Neural progenitor cell (in vitro differentiated cells): ENCODE measurements around the gene NSRP1. TPM values are rescaled to one million over a fixed set of nuclear protein-coding genes. Genes with fewer than 3 reads are reported as not detected.

Experiments
- DNase-seq: peaks from one replicate; pipeline ENCODE4 v3.0.0-alpha.2; 2016; ENCODE audit warnings: low spot score
- H2AFZ ChIP-seq: fragments of 200-600 bp; sonication (generic); replicated peaks from 2 replicates; pipeline ENCODE4 v1.6.1; 2016; ENCODE audit warnings: antibody characterized with exemption
- H3F3A ChIP-seq: fragments of 200-600 bp; sonication (generic); 2 replicates; pipeline ENCODE4 v1.6.1; 2016; ENCODE audit warnings: antibody characterized with exemption, low read depth
- H3K27ac ChIP-seq: fragments of 200-600 bp; sonication (generic); 2 replicates; pipeline ENCODE4 v1.5.1; 2016; ENCODE audit warnings: mild to moderate bottlenecking
- H3K27me3 ChIP-seq: fragments of 200-600 bp; sonication (generic); 2 replicates; pipeline ENCODE4 v1.6.1; 2016; ENCODE audit warnings: mild to moderate bottlenecking, moderate library complexity
- H3K36me3 ChIP-seq: fragments of 200-600 bp; sonication (generic); 2 replicates; pipeline ENCODE4 v1.5.1; 2016
- H3K4me1 ChIP-seq: fragments of 200-600 bp; sonication (generic); 2 replicates; pipeline ENCODE4 v1.6.1; 2016; ENCODE audit warnings: mixed run types
- H3K4me2 ChIP-seq: fragments of 200-600 bp; sonication (generic); 2 replicates; pipeline ENCODE4 v1.6.1; 2016
- H3K4me3 ChIP-seq: fragments of 200-600 bp; sonication (generic); 2 replicates; pipeline ENCODE4 v1.5.1; 2016
- H3K79me2 ChIP-seq: fragments of 200-600 bp; sonication (generic); 2 replicates; pipeline ENCODE4 v1.6.1; 2016; ENCODE audit warnings: low read depth
- H3K9ac ChIP-seq: fragments of 200-600 bp; sonication (generic); 2 replicates; pipeline ENCODE4 v1.6.1; 2016
- H3K9me3 ChIP-seq: fragments of 200-600 bp; sonication (generic); 2 replicates; pipeline ENCODE4 v1.5.1; 2016; ENCODE audit warnings: low read depth
- H4K20me1 ChIP-seq: fragments of 200-600 bp; sonication (generic); 2 replicates; pipeline ENCODE4 v1.6.1; 2016; ENCODE audit warnings: low read depth
- H3K27ac Mint-ChIP-seq: 3 replicates; pipeline ENCODE4 v1.8.0; 2021; ENCODE audit warnings: mixed read lengths
- H3K27me3 Mint-ChIP-seq: 2 replicates; pipeline ENCODE4 v1.8.0; 2022; ENCODE audit warnings: low read depth, mild to moderate bottlenecking, inconsistent platforms, moderate library complexity, mixed read lengths; ENCODE audit not compliant: insufficient read depth
- H3K36me3 Mint-ChIP-seq: 3 replicates; pipeline ENCODE4 v1.8.0; 2021; ENCODE audit warnings: mixed read lengths
- H3K4me1 Mint-ChIP-seq: 3 replicates; pipeline ENCODE4 v1.8.0; 2021; ENCODE audit warnings: mixed read lengths
- H3K4me3 Mint-ChIP-seq: 3 replicates; pipeline ENCODE4 v1.8.0; 2021; ENCODE audit warnings: mild to moderate bottlenecking, moderate library complexity, mixed read lengths
- H3K9me3 Mint-ChIP-seq: 3 replicates; pipeline ENCODE4 v1.8.0; 2020; ENCODE audit warnings: mixed read lengths
- EZH2 ChIP-seq: fragments of 200-600 bp; sonication (generic); IDR thresholded peaks from 2 replicates; pipeline ENCODE4 v1.6.1; 2017; ENCODE audit warnings: antibody characterized with exemption, mild to moderate bottlenecking, moderate library complexity
- EZH2phosphoT487 ChIP-seq: fragments of 200-600 bp; sonication (generic); IDR thresholded peaks from 2 replicates; pipeline ENCODE4 v1.6.1; 2017; ENCODE audit warnings: antibody characterized with exemption
- total RNA-seq: library from RNA; depleted of rRNA; stranded (reverse); fragments of >200 nt; gene quantifications from 2 replicates; pipeline ENCODE4 v1.2.3, GENCODE V29; 2015; ENCODE audit warnings: low replicate concordance
- TF ChIP-seq, protein P1 (sequence below): fragments of 200-600 bp; sonication (generic); IDR thresholded peaks from 2 replicates; pipeline ENCODE4 v1.5.1; 2017; ENCODE audit warnings: antibody characterized with exemption, mild to moderate bottlenecking

NSRP1 gene
- total RNA-seq, 1 donor from 2014 or later: 14.8 TPM

- Mint-ChIP-seq H3K27me3 (peaks cover 33% of the 10 kb centered on the region), H3K9me3 (peaks cover 4% of the 10 kb centered on the region), H3K4me1 (peaks cover 31% of the 10 kb centered on the region), H3K36me3 (no peaks in the 10 kb centered on the region), H3K4me3 (no peak overlapping the region), H3K27ac (no peak overlapping the region)
- Histone ChIP-seq H3K27me3 (no peaks in the 10 kb centered on the region), H3K9me3 (no peaks in the 10 kb centered on the region), H4K20me1 (no peaks in the 10 kb centered on the region), H3K79me2 (no peaks in the 10 kb centered on the region), H3K27ac (no peak overlapping the region), H3K4me3 (no peak overlapping the region), H3K9ac (no peak overlapping the region), H3K36me3 (no peaks in the 10 kb centered on the region), H3K4me2 (no peak overlapping the region), H3F3A (peaks cover 13% of the 10 kb centered on the region), H3K4me1 (peaks cover 25% of the 10 kb centered on the region), H2AFZ (no peak overlapping the region)
- TF ChIP-seq EZH2phosphoT487: no peak
- TF ChIP-seq, protein P1, sequence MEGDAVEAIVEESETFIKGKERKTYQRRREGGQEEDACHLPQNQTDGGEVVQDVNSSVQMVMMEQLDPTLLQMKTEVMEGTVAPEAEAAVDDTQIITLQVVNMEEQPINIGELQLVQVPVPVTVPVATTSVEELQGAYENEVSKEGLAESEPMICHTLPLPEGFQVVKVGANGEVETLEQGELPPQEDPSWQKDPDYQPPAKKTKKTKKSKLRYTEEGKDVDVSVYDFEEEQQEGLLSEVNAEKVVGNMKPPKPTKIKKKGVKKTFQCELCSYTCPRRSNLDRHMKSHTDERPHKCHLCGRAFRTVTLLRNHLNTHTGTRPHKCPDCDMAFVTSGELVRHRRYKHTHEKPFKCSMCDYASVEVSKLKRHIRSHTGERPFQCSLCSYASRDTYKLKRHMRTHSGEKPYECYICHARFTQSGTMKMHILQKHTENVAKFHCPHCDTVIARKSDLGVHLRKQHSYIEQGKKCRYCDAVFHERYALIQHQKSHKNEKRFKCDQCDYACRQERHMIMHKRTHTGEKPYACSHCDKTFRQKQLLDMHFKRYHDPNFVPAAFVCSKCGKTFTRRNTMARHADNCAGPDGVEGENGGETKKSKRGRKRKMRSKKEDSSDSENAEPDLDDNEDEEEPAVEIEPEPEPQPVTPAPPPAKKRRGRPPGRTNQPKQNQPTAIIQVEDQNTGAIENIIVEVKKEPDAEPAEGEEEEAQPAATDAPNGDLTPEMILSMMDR: no peak
- no peak for TF ChIP-seq EZH2
- DNase-seq: no peak
Measured at GRCh38 chr17:30218799-30219198, 102.2 kb downstream of the NSRP1 start.

GRCh38 chr17:30219315-30219714 is 102.7 kb downstream of the NSRP1 start:
- H3K27ac Mint-ChIP-seq: no peak overlapping the region
- peaks cover 4% of the 10 kb centered on the region for H3K9me3 Mint-ChIP-seq
- H3K9me3 ChIP-seq: no peaks in the 10 kb centered on the region

DNA sequence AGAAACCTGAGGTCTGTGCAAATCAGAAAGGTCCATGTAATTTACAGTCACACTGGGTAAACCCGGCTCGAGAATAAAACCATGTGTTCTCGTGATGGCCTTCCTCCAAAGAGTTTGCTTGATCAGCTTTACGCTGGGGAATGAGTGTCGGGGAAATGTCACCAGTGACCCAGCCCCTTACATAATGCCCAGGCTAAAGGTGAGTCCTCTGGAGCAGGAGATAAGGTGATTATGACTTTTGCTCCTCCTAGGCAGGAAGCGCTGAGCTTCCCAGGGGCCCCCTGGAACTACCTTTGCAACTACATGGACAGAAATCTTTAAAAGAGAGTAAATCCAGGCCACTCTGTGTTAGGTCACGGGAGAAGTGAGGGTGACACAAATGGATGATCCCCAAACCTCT is 103.2 kb downstream of the NSRP1 start:
- Histone ChIP-seq H3K27me3 (no peaks in the 10 kb centered on the region), H3K27ac (no peak overlapping the region), H3K4me1 (peaks cover 25% of the 10 kb centered on the region), H3K9ac (no peak overlapping the region), H3K9me3 (no peaks in the 10 kb centered on the region), H4K20me1 (no peaks in the 10 kb centered on the region), H3K4me2 (no peak overlapping the region), H3K79me2 (no peaks in the 10 kb centered on the region), H3K4me3 (no peak overlapping the region), H3K36me3 (no peaks in the 10 kb centered on the region), H2AFZ (no peak overlapping the region), H3F3A (peaks cover 13% of the 10 kb centered on the region)
- TF ChIP-seq EZH2 (no peak), EZH2phosphoT487 (no peak)
- TF ChIP-seq, protein P1: no peak
- peaks cover 33% of the 10 kb centered on the region for H3K27me3 Mint-ChIP-seq
- no peak for DNase-seq
- no peak overlapping the region for H3K4me3 Mint-ChIP-seq
- no peaks in the 10 kb centered on the region for H3K36me3 Mint-ChIP-seq
- H3K27ac Mint-ChIP-seq: no peak overlapping the region
- H3K9me3 Mint-ChIP-seq: peaks cover 4% of the 10 kb centered on the region
- H3K4me1 Mint-ChIP-seq: peaks cover 35% of the 10 kb centered on the region

More at GRCh38 chr17:30219315-30219714, 102.7 kb downstream of the NSRP1 start:
- no peak overlapping the region for H2AFZ ChIP-seq
- no peak overlapping the region for H3K27ac ChIP-seq
- no peaks in the 10 kb centered on the region for H3K36me3 Mint-ChIP-seq
- H3K79me2 ChIP-seq: no peaks in the 10 kb centered on the region
- DNase-seq: no peak
- peaks cover 31% of the 10 kb centered on the region for H3K4me1 Mint-ChIP-seq
- peaks cover 13% of the 10 kb centered on the region for H3F3A ChIP-seq
- H4K20me1 ChIP-seq: no peaks in the 10 kb centered on the region
- H3K4me1 ChIP-seq: peaks cover 25% of the 10 kb centered on the region
- no peaks in the 10 kb centered on the region for H3K36me3 ChIP-seq
- no peaks in the 10 kb centered on the region for H3K27me3 ChIP-seq
- H3K9ac ChIP-seq: no peak overlapping the region
- H3K4me2 ChIP-seq: no peak overlapping the region
- no peak overlapping the region for H3K4me3 ChIP-seq
- H3K27me3 Mint-ChIP-seq: peaks cover 33% of the 10 kb centered on the region
- TF ChIP-seq EZH2phosphoT487: no peak
- TF ChIP-seq, protein P1: no peak
- H3K4me3 Mint-ChIP-seq: no peak overlapping the region

DNA sequence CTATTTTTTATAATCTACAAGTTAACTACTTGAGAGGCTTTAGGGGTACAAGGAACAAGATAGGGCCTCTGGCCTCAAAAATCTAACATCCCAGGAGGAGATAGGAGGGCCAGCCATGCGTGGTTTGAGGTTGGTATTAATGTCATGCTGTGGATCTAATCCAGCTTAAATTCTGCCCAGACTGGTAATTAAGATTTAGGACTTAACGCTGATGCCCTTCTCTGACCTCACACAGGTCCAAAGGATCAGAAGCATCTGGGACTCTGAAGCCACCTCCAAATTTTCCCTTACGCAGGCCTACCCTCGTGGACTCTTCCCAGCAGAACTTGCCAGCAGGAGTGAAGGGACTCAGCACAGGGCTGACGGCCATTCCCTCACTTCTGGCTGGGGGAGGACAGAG is 103.8 kb downstream of the NSRP1 start:
- peak overlapping the region; percentile 35 for H3K4me3 Mint-ChIP-seq
- TF ChIP-seq EZH2 (no peak), EZH2phosphoT487 (no peak)
- TF ChIP-seq, protein P1: no peak

More for the DNA sequence above, 103.8 kb downstream of the NSRP1 start:
- no peak overlapping the region for H3K4me2 ChIP-seq
- H3K4me3 ChIP-seq: no peak overlapping the region
- Mint-ChIP-seq H3K4me1 (peaks cover 40% of the 10 kb centered on the region), H3K27ac (no peak overlapping the region), H3K27me3 (peaks cover 33% of the 10 kb centered on the region), H3K36me3 (no peaks in the 10 kb centered on the region), H3K9me3 (peaks cover 2% of the 10 kb centered on the region)
- H4K20me1 ChIP-seq: no peaks in the 10 kb centered on the region
- H3K27me3 ChIP-seq: no peaks in the 10 kb centered on the region
- H3K4me1 ChIP-seq: peaks cover 25% of the 10 kb centered on the region
- no peak overlapping the region for H3K9ac ChIP-seq
- H3F3A ChIP-seq: peaks cover 13% of the 10 kb centered on the region
- no peaks in the 10 kb centered on the region for H3K9me3 ChIP-seq
- H3K27ac ChIP-seq: no peak overlapping the region
- no peaks in the 10 kb centered on the region for H3K36me3 ChIP-seq
- H3K79me2 ChIP-seq: no peaks in the 10 kb centered on the region
- DNase-seq: no peak
- H2AFZ ChIP-seq: no peak overlapping the region
